GM12878 (cell line): Measurements from ENCODE around the gene ACYP2. TPM values are rescaled to one million over a fixed set of nuclear protein-coding genes. Genes with fewer than 3 reads are reported as not detected.
A peak's percentile ranks its signal among the peaks of the same experiment; 100 is the strongest.

Source experiments
- ATAC-seq: fragments of 200-7000 bp; cut with Tn5 transposase; 3 replicates; pipeline ENCODE4 v1.9.1; 2020; ENCODE audit warnings: mild to moderate bottlenecking, moderate library complexity
- BruUV-seq: library from RNA; stranded (reverse); fragments of 400-500 nt; replicated peaks from 2 replicates; lab custom pipeline; 2021; lab: Mats Ljungman, UMichigan
- CTCF ChIA-PET: fragments of 300-600 bp; sonication (Branson Sonifier 250); formaldehyde crosslinking; extraction: SDS; loops from one replicate; lab custom pipeline; 2021; ENCODE audit warnings: inconsistent platforms; lab: Yijun Ruan, JAX
- POLR2A ChIA-PET: fragments of 350-600 bp; formaldehyde crosslinking; extraction: SDS; loops from one replicate; lab custom pipeline; 2021; ENCODE audit warnings: inconsistent platforms; lab: Charles Lee
- RAD21 ChIA-PET: fragments of 300-600 bp; sonication (Branson Sonifier 250); formaldehyde crosslinking; loops from one replicate; lab custom pipeline; 2023; ENCODE audit warnings: antibody characterized with exemption; ENCODE audit not compliant: unreplicated experiment; lab: Charles Lee
- SMC1A ChIA-PET: fragments of 300-600 bp; sonication (Branson Sonifier 250); formaldehyde crosslinking; loops from one replicate; lab custom pipeline; 2023; ENCODE audit not compliant: unreplicated experiment, uncharacterized antibody; lab: Charles Lee
- DNase-seq: peaks from one replicate; pipeline ENCODE4 v3.0.0-alpha.2; 2011; ENCODE audit warnings: low read depth, low spot score
- FAIRE-seq: peaks from 3 replicates; lab custom pipeline; 2011; peaks lifted over from hg19 to GRCh38; lab: Jason Lieb, UNC
- H2AFZ ChIP-seq: 2 replicates; pipeline ENCODE4 v1.6.0; 2011; ENCODE audit warnings: low read depth, low read length, control low read depth; ENCODE audit not compliant: control insufficient read depth
- H3K27ac ChIP-seq: 2 replicates; pipeline ENCODE4 v1.5.1; 2011; ENCODE audit warnings: control low read depth; ENCODE audit not compliant: control insufficient read depth, insufficient read depth
- H3K27me3 ChIP-seq, 2 experiments: replicated peaks in 1 of 2; 2 replicates each; pipeline versions ENCODE4 v1.6.0 to v1.6.1; 2011; ENCODE audit warnings: low read length in 1 of 2; ENCODE audit not compliant: control insufficient read depth in 2 of 2, insufficient read depth in 2 of 2
- H3K36me3 ChIP-seq, 2 experiments: 2 replicates each; pipeline ENCODE4 v1.5.1; 2011; ENCODE audit warnings: low read length in 1 of 2; ENCODE audit not compliant: control insufficient read depth in 2 of 2, insufficient read depth in 2 of 2
- H3K4me1 ChIP-seq: 2 replicates; pipeline ENCODE4 v1.6.1; 2011; ENCODE audit warnings: mild to moderate bottlenecking, low read length, moderate library complexity, mixed read lengths; ENCODE audit not compliant: control insufficient read depth, insufficient read depth
- H3K4me2 ChIP-seq: 2 replicates; pipeline ENCODE4 v1.6.0; 2011; ENCODE audit warnings: control low read depth; ENCODE audit not compliant: control insufficient read depth, insufficient read depth
- H3K4me3 ChIP-seq: fragments of 200-600 bp; sonication (generic); 2 replicates; pipeline ENCODE4 v1.5.1; 2016
- H3K79me2 ChIP-seq: 2 replicates; pipeline ENCODE4 v1.6.0; 2011; ENCODE audit warnings: low read length; ENCODE audit not compliant: control insufficient read depth, insufficient read depth
- H3K9ac ChIP-seq: 2 replicates; pipeline ENCODE4 v1.8.0; 2011; ENCODE audit warnings: low read length, control low read depth, mixed read lengths; ENCODE audit not compliant: control insufficient read depth, insufficient read depth
- H3K9me3 ChIP-seq: replicated peaks from 3 replicates; pipeline ENCODE4 v1.5.1; 2011; ENCODE audit warnings: mild to moderate bottlenecking, low read length; ENCODE audit not compliant: control insufficient read depth, insufficient read depth
- H4K20me1 ChIP-seq: 2 replicates; pipeline ENCODE4 v1.6.0; 2011; ENCODE audit not compliant: control insufficient read depth, insufficient read depth
- BCL3 ChIP-seq: IDR thresholded peaks from 2 replicates; pipeline ENCODE4 v1.6.1; 2011; ENCODE audit warnings: borderline replicate concordance, low read depth, mild to moderate bottlenecking, moderate library complexity, low read length; ENCODE audit not compliant: insufficient read depth, poor library complexity, severe bottlenecking
- BMI1 ChIP-seq: fragments of 450-650 bp; IDR thresholded peaks from 2 replicates; pipeline ENCODE4 v1.6.1; 2016; ENCODE audit warnings: mild to moderate bottlenecking, moderate library complexity, borderline replicate concordance
- DPF2 ChIP-seq: fragments of 450-650 bp; IDR thresholded peaks from 2 replicates; pipeline ENCODE4 v1.6.1; 2017; ENCODE audit warnings: mild to moderate bottlenecking
- ESRRA ChIP-seq: IDR thresholded peaks from 2 replicates; pipeline ENCODE4 v1.6.1; 2012; ENCODE audit warnings: mild to moderate bottlenecking, low read length, improper control_type of control experiment
- HCFC1 ChIP-seq: fragments of 150-350 bp; IDR thresholded peaks from 2 replicates; pipeline ENCODE4 v1.6.1; 2014; ENCODE audit warnings: low read length
- IKZF1 ChIP-seq: fragments of 450-650 bp; conservative IDR thresholded peaks from 2 replicates; pipeline ENCODE4 v1.6.1; 2017; ENCODE audit warnings: antibody characterized with exemption, mild to moderate bottlenecking
- JUNB ChIP-seq: IDR thresholded peaks from 2 replicates; pipeline ENCODE4 v1.6.1; 2016; ENCODE audit warnings: antibody characterized with exemption, mild to moderate bottlenecking
- LARP7 ChIP-seq: fragments of 450-650 bp; IDR thresholded peaks from 2 replicates; pipeline ENCODE4 v1.6.1; 2017; ENCODE audit warnings: mild to moderate bottlenecking
- MAX ChIP-seq: IDR thresholded peaks from 2 replicates; pipeline ENCODE4 v1.6.1; 2012; ENCODE audit warnings: low read depth, low read length, improper control_type of control experiment
- MYC ChIP-seq: IDR thresholded peaks from 2 replicates; pipeline ENCODE4 v1.6.1; 2011; ENCODE audit warnings: mild to moderate bottlenecking, low read length, moderate library complexity, inconsistent platforms; ENCODE audit not compliant: insufficient read depth, insufficient replicate concordance, insufficient read length, severe bottlenecking
- NRF1 ChIP-seq: conservative IDR thresholded peaks from 2 replicates; pipeline ENCODE4 v1.6.1; 2011; ENCODE audit warnings: mild to moderate bottlenecking, low read depth, low read length, improper control_type of control experiment
- PAX5 ChIP-seq: IDR thresholded peaks from 2 replicates; pipeline ENCODE4 v1.6.1; 2011; ENCODE audit warnings: low read depth, low read length, borderline replicate concordance
- POLR2A ChIP-seq: IDR thresholded peaks from 2 replicates; pipeline ENCODE4 v1.6.1; 2011; ENCODE audit warnings: low read depth, mild to moderate bottlenecking, low read length
- RB1 ChIP-seq: fragments of 450-650 bp; formaldehyde crosslinking; IDR thresholded peaks from 2 replicates; pipeline ENCODE4 v1.6.1; 2017; ENCODE audit warnings: mild to moderate bottlenecking, borderline replicate concordance
- RFX5 ChIP-seq: IDR thresholded peaks from 2 replicates; pipeline ENCODE4 v1.6.1; 2011; ENCODE audit warnings: low read depth, low read length, improper control_type of control experiment
- SIN3A ChIP-seq: IDR thresholded peaks from 2 replicates; pipeline ENCODE4 v1.6.1; 2012; ENCODE audit warnings: low read depth, low read length, improper control_type of control experiment
- SUZ12 ChIP-seq: fragments of 200-600 bp; sonication (generic); IDR thresholded peaks from one replicate; pipeline ENCODE4 v1.6.1; 2018; ENCODE audit warnings: antibody characterized with exemption, mild to moderate bottlenecking; ENCODE audit not compliant: unreplicated experiment
- YY1 ChIP-seq: IDR thresholded peaks from 2 replicates; pipeline ENCODE4 v1.6.1; 2011; ENCODE audit warnings: low read depth, mild to moderate bottlenecking, low read length
- WGBS: methylation state at CpG from one replicate; pipeline ENCODE4 v1.1.6; 2016; ENCODE audit warnings: low lambda C conversion rate; ENCODE audit not compliant: insufficient replicate concordance, insufficient coverage; ENCODE audit errors: missing lambda C conversion rate; 5-methylcytosine and 5-hydroxymethylcytosine counted together
- in situ Hi-C: fragments of 300-500 bp; cut with MboI; formaldehyde crosslinking; loops from 9 replicates; pipeline ENCODE4 v1.14.3; 2018; ENCODE audit warnings: mixed read lengths
- intact Hi-C: fragments of 100-400 bp; cut with micrococcal nuclease; formaldehyde crosslinking; loops from one replicate; pipeline ENCODE4 v1.14.2; 2022; ENCODE audit not compliant: unreplicated experiment
- polyA plus RNA-seq, 11 experiments: library from polyadenylated mRNA; depleted of rRNA in 4 of 11; unstranded in 6 of 11; stranded (reverse) in 5 of 11; fragments of >200 nt; fragmentation: Nextera tagmentation in 4 of 11; fragmentation: Illumina TruSeq in 1 of 11; extraction: Ambion mirVana in 4 of 11; extraction: Trizol in 1 of 11; gene quantifications; 1 replicate in 1 of 11; 2 replicates in 10 of 11; pipeline versions ENCODE4 v1.2.1 to v1.2.3, GENCODE V29; 2011 to 2016; ENCODE audit warnings: inconsistent platforms in 2 of 11, missing spikeins in 2 of 11, low read depth in 1 of 11
- total RNA-seq, 4 experiments: library from RNA; depleted of rRNA in 3 of 4; stranded (reverse); fragments of >200 nt in 3 of 4; fragmentation: Illumina TruSeq in 1 of 4; extraction: Trizol in 1 of 4; gene quantifications; 2 replicates each; pipeline versions ENCODE4 v1.2.1 to v1.2.3, GENCODE V29; 2013 to 2021
- TF ChIP-seq, protein P1 (sequence below): fragments of 450-650 bp; IDR thresholded peaks from 2 replicates; pipeline ENCODE4 v1.6.1; 2017; ENCODE audit warnings: mild to moderate bottlenecking, moderate library complexity

ACYP2 gene
- total and polyA plus RNA-seq, 10 of the 15 experiments (the other 5 are each of a cell fraction or from before 2014, with no cell fraction given), result 4.2 to 16.3 (median 9.0) TPM

GRCh38 chr2:54330162-54330925 lies 214.9 kb downstream of the ACYP2 start:
- no peaks in the 10 kb centered on the region for H3K9me3 ChIP-seq
- ChIA-PET RAD21 (no interaction called here), POLR2A (no interaction called here), CTCF (interaction anchor here (0.6 kb wide), 1 partner anchor 216 kb away, joined by 3 read pairs; no protein-coding TSS in a partner anchor), SMC1A (interaction anchor here (0.9 to 1.0 kb wide), 2 partner anchors 162 to 172 kb away, joined by 3 read pairs; no protein-coding TSS in a partner anchor)
- FAIRE-seq, result peak; percentile 73
- BruUV-seq, result no TSS peak
- peak overlapping the region; percentile 10; the same call in 1 of the 2 replicates for H3K9ac ChIP-seq
- peaks cover 0 to 7% of the 10 kb centered on the region in 2 experiments; a peak in 3 of 4 replicates for H3K27me3 ChIP-seq
- H2AFZ ChIP-seq, result peak overlapping the region; percentile 95
- no peak overlapping the region for H3K27ac ChIP-seq
- H3K4me2 ChIP-seq, result peak overlapping the region; percentile 98
- peaks cover 10% of the 10 kb centered on the region for H3K4me1 ChIP-seq
- H4K20me1 ChIP-seq, result no peaks in the 10 kb centered on the region
- no peaks in the 10 kb centered on the region for H3K79me2 ChIP-seq
- no peak for TF ChIP-seq SUZ12
- TF ChIP-seq JUNB, result no peak
- TF ChIP-seq RB1, result no peak
- peak; percentile 51; the same call in 1 of the 2 replicates for TF ChIP-seq RFX5
- TF ChIP-seq BMI1, result peak; percentile 96
- 0 out of 2 replicates have a peak, but pooled peaks have one; percentile 24 for TF ChIP-seq PAX5
- TF ChIP-seq MAX, result peak; percentile 56; the same call in 1 of the 2 replicates
- peak; percentile 41; the same call in 1 of the 2 replicates for TF ChIP-seq NRF1
- no peak for TF ChIP-seq YY1
- TF ChIP-seq MYC, result no peak
- TF ChIP-seq HCFC1, result no peak
- no peak for TF ChIP-seq ESRRA
- TF ChIP-seq BCL3, result no peak
- 0 out of 2 replicates have a peak, but pooled peaks have one; percentile 40 for TF ChIP-seq DPF2
- TF ChIP-seq IKZF1, result peak; percentile 69
- TF ChIP-seq LARP7, result peak; percentile 39; the same call in 1 of the 2 replicates
- TF ChIP-seq, protein P1, sequence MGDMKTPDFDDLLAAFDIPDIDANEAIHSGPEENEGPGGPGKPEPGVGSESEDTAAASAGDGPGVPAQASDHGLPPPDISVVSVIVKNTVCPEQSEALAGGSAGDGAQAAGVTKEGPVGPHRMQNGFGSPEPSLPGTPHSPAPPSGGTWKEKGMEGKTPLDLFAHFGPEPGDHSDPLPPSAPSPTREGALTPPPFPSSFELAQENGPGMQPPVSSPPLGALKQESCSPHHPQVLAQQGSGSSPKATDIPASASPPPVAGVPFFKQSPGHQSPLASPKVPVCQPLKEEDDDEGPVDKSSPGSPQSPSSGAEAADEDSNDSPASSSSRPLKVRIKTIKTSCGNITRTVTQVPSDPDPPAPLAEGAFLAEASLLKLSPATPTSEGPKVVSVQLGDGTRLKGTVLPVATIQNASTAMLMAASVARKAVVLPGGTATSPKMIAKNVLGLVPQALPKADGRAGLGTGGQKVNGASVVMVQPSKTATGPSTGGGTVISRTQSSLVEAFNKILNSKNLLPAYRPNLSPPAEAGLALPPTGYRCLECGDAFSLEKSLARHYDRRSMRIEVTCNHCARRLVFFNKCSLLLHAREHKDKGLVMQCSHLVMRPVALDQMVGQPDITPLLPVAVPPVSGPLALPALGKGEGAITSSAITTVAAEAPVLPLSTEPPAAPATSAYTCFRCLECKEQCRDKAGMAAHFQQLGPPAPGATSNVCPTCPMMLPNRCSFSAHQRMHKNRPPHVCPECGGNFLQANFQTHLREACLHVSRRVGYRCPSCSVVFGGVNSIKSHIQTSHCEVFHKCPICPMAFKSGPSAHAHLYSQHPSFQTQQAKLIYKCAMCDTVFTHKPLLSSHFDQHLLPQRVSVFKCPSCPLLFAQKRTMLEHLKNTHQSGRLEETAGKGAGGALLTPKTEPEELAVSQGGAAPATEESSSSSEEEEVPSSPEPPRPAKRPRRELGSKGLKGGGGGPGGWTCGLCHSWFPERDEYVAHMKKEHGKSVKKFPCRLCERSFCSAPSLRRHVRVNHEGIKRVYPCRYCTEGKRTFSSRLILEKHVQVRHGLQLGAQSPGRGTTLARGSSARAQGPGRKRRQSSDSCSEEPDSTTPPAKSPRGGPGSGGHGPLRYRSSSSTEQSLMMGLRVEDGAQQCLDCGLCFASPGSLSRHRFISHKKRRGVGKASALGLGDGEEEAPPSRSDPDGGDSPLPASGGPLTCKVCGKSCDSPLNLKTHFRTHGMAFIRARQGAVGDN, result peak; percentile 79
- TF ChIP-seq SIN3A, result 0 out of 2 replicates have a peak, but pooled peaks have one; percentile 27
- TF ChIP-seq POLR2A, result peak; percentile 57; the same call in 1 of the 2 replicates
- peak; percentile 99 for ATAC-seq
- H3K36me3 ChIP-seq, result no peaks in the 10 kb centered on the region
- H3K4me3 ChIP-seq, result peak overlapping the region; percentile 48; the same call in 1 of the 2 replicates
- in situ Hi-C loops (no loop called here), intact Hi-C loops (no loop called here)
- WGBS, result 7% methylated on average over 50 of the region's 50 CpGs
- DNase-seq, result peak; percentile 42
